ENCODE data around the gene PAX5.
"Not testable (repeated sequence)": the region's sequence is repeated elsewhere in the genome, so short reads cannot be mapped to it uniquely, and the experiment has no call there.

PAX5 gene

GRCh38 chr9:37033682-37034304 is at the start of gene PAX5:
PAX5 (minus strand) TSS chr9:37034268; CDS start chr9:37034031, 237 bp downstream.
- no peak for DNase-seq (ENCODE audit: low spot score)

GRCh38 chr9:37083654-37084053 is 49.6 kb upstream of the PAX5 start:
- no peak for DNase-seq (ENCODE audit: low spot score)

GRCh38 chr9:37082214-37082765 is 48.2 kb upstream of the PAX5 start:
- no peak for DNase-seq (ENCODE audit: low spot score)

GRCh38 chr9:37081507-37081906 is 47.4 kb upstream of the PAX5 start:
- DNase-seq (ENCODE audit: low spot score), result not testable (repeated sequence)

GRCh38 chr9:37080165-37080628 is 46.1 kb upstream of the PAX5 start:
- DNase-seq (ENCODE audit: low spot score), result not testable (repeated sequence)

- DNase-seq (ENCODE audit: low spot score), result peak; percentile 90
These were observed 45.5 kb upstream of the PAX5 start for GRCh38 chr9:37079370-37080164.

- not testable (repeated sequence) for DNase-seq (ENCODE audit: low spot score)
These were observed 40.7 kb upstream of the PAX5 start for GRCh38 chr9:37074790-37075189.

GRCh38 chr9:37066139-37066725 is 32.2 kb upstream of the PAX5 start:
- DNase-seq (ENCODE audit: low spot score), result no peak

GRCh38 chr9:37062336-37062735 is 28.3 kb upstream of the PAX5 start:
- no peak for DNase-seq (ENCODE audit: low spot score)

- no peak for DNase-seq (ENCODE audit: low spot score)
These were observed 27.7 kb upstream of the PAX5 start for GRCh38 chr9:37061768-37062167.

GRCh38 chr9:37060833-37061232 is 26.8 kb upstream of the PAX5 start:
- DNase-seq (ENCODE audit: low spot score), result no peak

- no peak for DNase-seq (ENCODE audit: low spot score)
These were observed 22.2 kb upstream of the PAX5 start for GRCh38 chr9:37056046-37056920.

GRCh38 chr9:37054363-37054720 is 20.3 kb upstream of the PAX5 start:
- not testable (repeated sequence) for DNase-seq (ENCODE audit: low spot score)

GRCh38 chr9:37053684-37054362 is 19.8 kb upstream of the PAX5 start:
- no peak for DNase-seq (ENCODE audit: low spot score)

GRCh38 chr9:37046683-37047082 is 12.6 kb upstream of the PAX5 start:
- DNase-seq (ENCODE audit: low spot score), result no peak

GRCh38 chr9:37042421-37042820 is 8.4 kb upstream of the PAX5 start:
- DNase-seq (ENCODE audit: low spot score), result no peak

- no peak for DNase-seq (ENCODE audit: low spot score)
These were observed 6.5 kb upstream of the PAX5 start for GRCh38 chr9:37040508-37041127.

GRCh38 chr9:37038943-37039464 is 4.9 kb upstream of the PAX5 start:
- DNase-seq (ENCODE audit: low spot score), result no peak

- no peak for DNase-seq (ENCODE audit: low spot score)
These were observed 4.4 kb upstream of the PAX5 start for GRCh38 chr9:37038302-37038942.

Measured in hepatic stellate cell (primary cell).